A549 (cell line): ENCODE results near the gene GOPC. TPM values are rescaled to one million over a fixed set of nuclear protein-coding genes. Genes with fewer than 3 reads are reported as not detected.
A peak's percentile ranks its signal among the peaks of the same experiment; 100 is the strongest.

ENCODE experiments used
- ATAC-seq, 2 experiments: fragments of 200-7000 bp in 1 of 2; fragments of >200 bp in 1 of 2; cut with Nextera tagmentation in 1 of 2; cut with Tn5 transposase in 1 of 2; 3 replicates each; pipeline versions ENCODE4 v1.8.0 to v1.9.1; 2018 to 2020; ENCODE audit warnings: mild to moderate bottlenecking in 1 of 2, moderate library complexity in 1 of 2
- CTCF ChIA-PET: fragments of 300-600 bp; sonication (Branson Sonifier 250); formaldehyde crosslinking; extraction: SDS; loops from one replicate; lab custom pipeline; 2021; ENCODE audit warnings: antibody characterized with exemption, inconsistent platforms; lab: Yijun Ruan, JAX
- POLR2A ChIA-PET: fragments of 350-600 bp; formaldehyde crosslinking; extraction: SDS; loops from one replicate; lab custom pipeline; 2021; ENCODE audit warnings: antibody characterized with exemption, inconsistent platforms; lab: Yijun Ruan, JAX
- DNase-seq, 2 experiments: peaks; one replicate each; pipeline versions ENCODE4 v3.0.0 to v3.0.0-alpha.2; 2011 to 2016; ENCODE audit warnings: low read depth in 1 of 2, low spot score in 1 of 2
- FAIRE-seq: peaks from 2 replicates; lab custom pipeline; 2011; peaks lifted over from hg19 to GRCh38; lab: Jason Lieb, UNC
- H3K27ac ChIP-seq, 2 experiments: fragments of >200 bp; sonication (Bioruptor Twin); formaldehyde crosslinking; 3 replicates each; pipeline ENCODE4 v1.5.1; 2016 to 2017
- H3K4me1 ChIP-seq: fragments of >200 bp; sonication (Bioruptor Twin); formaldehyde crosslinking; 3 replicates; pipeline ENCODE4 v1.6.1; 2016
- H3K4me2 ChIP-seq: fragments of >200 bp; sonication (Bioruptor Twin); formaldehyde crosslinking; 3 replicates; pipeline ENCODE4 v1.6.1; 2016
- H3K4me3 ChIP-seq: fragments of >200 bp; sonication (Bioruptor Twin); formaldehyde crosslinking; 3 replicates; pipeline ENCODE4 v1.5.1; 2016
- H3K9me3 ChIP-seq: fragments of >200 bp; sonication (Bioruptor Twin); formaldehyde crosslinking; 3 replicates; pipeline ENCODE4 v1.6.1; 2016
- EHF ChIP-seq: fragments of 250-450 bp; sonication (Bioruptor Pico); IDR thresholded peaks from 2 replicates; pipeline ENCODE4 v1.5.0; 2020; ENCODE audit warnings: mild to moderate bottlenecking
- EHMT2 ChIP-seq: fragments of 200-600 bp; sonication (generic); IDR thresholded peaks from 2 replicates; pipeline ENCODE4 v1.6.1; 2016; ENCODE audit warnings: antibody characterized with exemption, low read depth, mild to moderate bottlenecking, moderate library complexity
- EP300 ChIP-seq, 2 experiments: fragments of >200 bp; sonication (Bioruptor Twin); formaldehyde crosslinking; IDR thresholded peaks; 2 replicates in 1 of 2; 3 replicates in 1 of 2; pipeline ENCODE4 v1.6.1; 2016 to 2017
- FOSL2 ChIP-seq, 2 experiments: fragments of 450-650 bp in 1 of 2; fragments of >200 bp in 1 of 2; sonication (Bioruptor Twin) in 1 of 2; formaldehyde crosslinking; IDR thresholded peaks; 2 replicates each; pipeline versions ENCODE4 v1.5.0 to v1.6.1; 2016 to 2020; ENCODE audit warnings: mild to moderate bottlenecking in 1 of 2, moderate library complexity in 1 of 2
- FOXS1 ChIP-seq: fragments of 250-450 bp; sonication (Bioruptor Pico); IDR thresholded peaks from 2 replicates; pipeline ENCODE4 v1.5.0; 2020; ENCODE audit warnings: mild to moderate bottlenecking, moderate library complexity
- GATA3 ChIP-seq: IDR thresholded peaks from 2 replicates; pipeline ENCODE4 v1.6.1; 2012; ENCODE audit warnings: borderline replicate concordance
- HOXA7 ChIP-seq: fragments of 250-450 bp; sonication (Bioruptor Pico); IDR thresholded peaks from 2 replicates; pipeline ENCODE4 v1.5.0; 2020; ENCODE audit warnings: mild to moderate bottlenecking, moderate library complexity
- HOXB13 ChIP-seq: fragments of 250-450 bp; sonication (Bioruptor Pico); IDR thresholded peaks from 2 replicates; pipeline ENCODE4 v1.5.0; 2020; ENCODE audit warnings: low read depth, mild to moderate bottlenecking, moderate library complexity
- JUN ChIP-seq, 2 experiments: fragments of >200 bp; sonication (Bioruptor Twin); formaldehyde crosslinking; IDR thresholded peaks; 2 replicates in 1 of 2; 3 replicates in 1 of 2; pipeline ENCODE4 v1.6.1; 2016 to 2017
- JUNB ChIP-seq: fragments of >200 bp; sonication (Bioruptor Twin); formaldehyde crosslinking; IDR thresholded peaks from 2 replicates; pipeline ENCODE4 v1.6.1; 2016
- KDM1A ChIP-seq: fragments of 200-600 bp; sonication (generic); IDR thresholded peaks from 2 replicates; pipeline ENCODE4 v1.6.1; 2016; ENCODE audit warnings: low read depth, mild to moderate bottlenecking
- MAZ ChIP-seq: fragments of 150-350 bp; IDR thresholded peaks from 2 replicates; pipeline ENCODE4 v1.6.1; 2014; ENCODE audit warnings: antibody characterized with exemption, low read depth, low read length, borderline replicate concordance
- NFE2L2 ChIP-seq: fragments of 150-350 bp; conservative IDR thresholded peaks from 2 replicates; pipeline ENCODE4 v1.6.1; 2014; ENCODE audit warnings: low read length
- NR3C1 ChIP-seq: fragments of >200 bp; sonication (Bioruptor Twin); formaldehyde crosslinking; IDR thresholded peaks from 3 replicates; pipeline ENCODE4 v1.6.1; 2017
- RNF2 ChIP-seq: fragments of 200-600 bp; sonication (generic); IDR thresholded peaks from 2 replicates; pipeline ENCODE4 v1.6.1; 2016; ENCODE audit warnings: low read depth, mild to moderate bottlenecking, antibody characterized with exemption, moderate library complexity, borderline replicate concordance
- SMC3 ChIP-seq: fragments of >200 bp; sonication (Bioruptor Twin); formaldehyde crosslinking; IDR thresholded peaks from 3 replicates; pipeline ENCODE4 v1.6.1; 2018; ENCODE audit warnings: inconsistent platforms
- TFCP2L1 ChIP-seq: fragments of 250-450 bp; sonication (Bioruptor Pico); IDR thresholded peaks from 2 replicates; pipeline ENCODE4 v1.5.0; 2021; ENCODE audit warnings: mild to moderate bottlenecking
- ZC3H11A ChIP-seq: fragments of 450-650 bp; IDR thresholded peaks from 2 replicates; pipeline ENCODE4 v1.6.1; 2014; ENCODE audit warnings: antibody characterized with exemption, mild to moderate bottlenecking
- ZSCAN20 ChIP-seq: fragments of 250-450 bp; sonication (Bioruptor Pico); IDR thresholded peaks from 2 replicates; pipeline ENCODE4 v1.8.0; 2022; ENCODE audit warnings: mild to moderate bottlenecking, moderate library complexity
- WGBS: methylation state at CpG from one replicate; pipeline ENCODE4 v1.1.6; 2017; ENCODE audit errors: missing lambda C conversion rate; 5-methylcytosine and 5-hydroxymethylcytosine counted together
- polyA plus RNA-seq, 4 experiments: library from polyadenylated mRNA; depleted of rRNA in 3 of 4; stranded (reverse); fragments of >200 nt; fragmentation: RNase III in 1 of 4; extraction: RNeasy Plus Mini Kit Qiagen cat#74134 plus additional on column Dnase treatment in 1 of 4; gene quantifications; 2 replicates in 3 of 4; 3 replicates in 1 of 4; pipeline ENCODE4 v1.2.3, GENCODE V29; 2011 to 2017
- TF ChIP-seq, protein P1 (sequence below): fragments of >200 bp; sonication (Bioruptor Twin); formaldehyde crosslinking; IDR thresholded peaks from 3 replicates; pipeline ENCODE4 v1.5.1; 2016
- TF ChIP-seq, protein P2 (sequence below): fragments of 250-450 bp; sonication (Bioruptor Pico); IDR thresholded peaks from 2 replicates; pipeline ENCODE4 v1.5.0; 2020; ENCODE audit warnings: low read depth, mild to moderate bottlenecking, moderate library complexity
- TF ChIP-seq, protein P3 (sequence below): IDR thresholded peaks from 2 replicates; pipeline ENCODE4 v1.6.1; 2012
- TF ChIP-seq, protein P4 (sequence below): fragments of 200-600 bp; sonication (generic); IDR thresholded peaks from 2 replicates; pipeline ENCODE4 v1.6.1; 2016; ENCODE audit warnings: antibody characterized with exemption, mild to moderate bottlenecking, moderate library complexity

GOPC gene
- polyA plus RNA-seq, 2 of the 4 experiments (the other 2 are of a cell fraction): 33.0 to 38.9 TPM

DNA sequence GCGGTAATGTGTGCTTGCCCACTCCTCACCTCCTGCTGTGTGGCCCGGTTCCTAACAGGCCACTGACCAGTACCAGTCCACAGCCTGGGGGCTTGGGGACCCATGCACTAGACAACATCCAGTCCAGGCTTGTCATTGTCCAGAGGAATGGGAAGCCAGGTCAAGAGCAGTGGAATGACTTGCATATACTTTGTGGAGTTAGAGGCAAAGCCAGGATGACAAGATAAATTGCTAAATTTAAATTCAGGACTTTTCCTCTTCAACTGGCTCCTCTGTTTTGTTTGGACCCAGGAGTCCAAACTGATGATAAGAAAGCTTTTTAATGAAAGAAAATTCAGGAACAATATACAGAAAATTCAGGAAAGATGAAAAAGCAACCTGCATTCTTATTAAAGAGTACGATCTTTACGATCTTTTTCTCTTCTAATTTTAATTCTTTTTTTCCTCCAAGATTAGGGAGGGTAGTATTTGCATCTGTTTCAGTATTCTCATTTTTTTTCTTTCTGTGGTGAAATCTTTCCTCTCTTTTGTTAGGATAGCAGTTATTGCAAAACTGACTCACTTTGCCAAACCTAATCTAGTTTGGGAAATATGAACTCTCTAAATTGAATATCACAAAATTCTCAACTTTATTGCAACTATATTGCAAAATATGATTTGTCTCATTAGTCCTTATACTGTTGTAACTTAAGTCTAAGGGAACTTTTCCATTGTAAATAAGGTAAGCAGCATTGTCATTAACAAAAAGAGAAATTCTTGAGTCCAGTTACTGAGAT, 71.7 kb downstream of the GOPC start:
- peaks cover 63% of the 10 kb centered on the region for H3K4me1 ChIP-seq
- 97% methylated on average over 4 of the region's 4 CpGs for WGBS
- ATAC-seq (no peak), FAIRE-seq (no peak)
- CTCF ChIA-PET: interaction anchor here (1.0 kb wide), 1 partner anchor 81 kb away, joined by 3 read pairs; no protein-coding TSS in a partner anchor
- POLR2A ChIA-PET: no interaction called here
- no peak overlapping the region for H3K4me3 ChIP-seq
- 0 out of 3 replicates have a peak overlapping the region, but pooled peaks have one; percentile 6 for H3K4me2 ChIP-seq
- TF ChIP-seq RNF2 (no peak), NFE2L2 (peak; percentile 51; the same call in 1 of the 2 replicates)
- TF ChIP-seq, all 56 proteins: peak for 1
- no peak for DNase-seq
- no peaks in the 10 kb centered on the region for H3K9me3 ChIP-seq
- H3K27ac ChIP-seq: peak overlapping the region; percentile 31 to 74; a peak in 4 of 6 replicates

DNA sequence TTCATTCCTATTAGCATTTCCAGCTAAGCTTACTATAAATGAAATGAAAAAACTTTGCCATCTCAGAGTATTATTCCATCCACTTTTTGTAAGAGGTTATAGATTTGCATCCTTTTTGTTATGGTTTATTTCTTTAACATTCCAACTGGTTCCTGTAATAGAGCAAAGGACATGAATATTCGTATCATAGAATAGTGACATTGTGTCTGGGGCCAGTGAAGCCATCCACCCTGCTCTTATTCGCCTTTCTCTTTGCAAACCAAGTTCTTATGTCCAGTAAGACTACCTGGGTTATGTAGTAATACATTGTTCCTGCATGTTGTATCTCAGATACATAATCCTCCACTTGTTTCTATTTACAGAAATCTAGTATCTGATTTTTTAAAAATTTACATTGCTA, 76.7 kb downstream of the GOPC start:
- peak overlapping the region in 1 of 2 experiments; percentile 62; a peak in 2 of 6 replicates for H3K27ac ChIP-seq
- 94% methylated on average over 2 of the region's 2 CpGs for WGBS
- H3K4me1 ChIP-seq: peaks cover 97% of the 10 kb centered on the region
- H3K4me2 ChIP-seq: no peak overlapping the region
- ATAC-seq (no peak), FAIRE-seq (no peak), DNase-seq (no peak)
- no peaks in the 10 kb centered on the region for H3K9me3 ChIP-seq
- H3K4me3 ChIP-seq: no peak overlapping the region
- ChIA-PET POLR2A (no interaction called here), CTCF (interaction anchor here (0.8 to 1.2 kb wide), 3 partner anchors 22 to 75 kb away, joined by 3 to 4 read pairs (median 4); no protein-coding TSS in a partner anchor)
- TF ChIP-seq, protein P1, sequence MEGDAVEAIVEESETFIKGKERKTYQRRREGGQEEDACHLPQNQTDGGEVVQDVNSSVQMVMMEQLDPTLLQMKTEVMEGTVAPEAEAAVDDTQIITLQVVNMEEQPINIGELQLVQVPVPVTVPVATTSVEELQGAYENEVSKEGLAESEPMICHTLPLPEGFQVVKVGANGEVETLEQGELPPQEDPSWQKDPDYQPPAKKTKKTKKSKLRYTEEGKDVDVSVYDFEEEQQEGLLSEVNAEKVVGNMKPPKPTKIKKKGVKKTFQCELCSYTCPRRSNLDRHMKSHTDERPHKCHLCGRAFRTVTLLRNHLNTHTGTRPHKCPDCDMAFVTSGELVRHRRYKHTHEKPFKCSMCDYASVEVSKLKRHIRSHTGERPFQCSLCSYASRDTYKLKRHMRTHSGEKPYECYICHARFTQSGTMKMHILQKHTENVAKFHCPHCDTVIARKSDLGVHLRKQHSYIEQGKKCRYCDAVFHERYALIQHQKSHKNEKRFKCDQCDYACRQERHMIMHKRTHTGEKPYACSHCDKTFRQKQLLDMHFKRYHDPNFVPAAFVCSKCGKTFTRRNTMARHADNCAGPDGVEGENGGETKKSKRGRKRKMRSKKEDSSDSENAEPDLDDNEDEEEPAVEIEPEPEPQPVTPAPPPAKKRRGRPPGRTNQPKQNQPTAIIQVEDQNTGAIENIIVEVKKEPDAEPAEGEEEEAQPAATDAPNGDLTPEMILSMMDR: no peak
- TF ChIP-seq, protein P2, sequence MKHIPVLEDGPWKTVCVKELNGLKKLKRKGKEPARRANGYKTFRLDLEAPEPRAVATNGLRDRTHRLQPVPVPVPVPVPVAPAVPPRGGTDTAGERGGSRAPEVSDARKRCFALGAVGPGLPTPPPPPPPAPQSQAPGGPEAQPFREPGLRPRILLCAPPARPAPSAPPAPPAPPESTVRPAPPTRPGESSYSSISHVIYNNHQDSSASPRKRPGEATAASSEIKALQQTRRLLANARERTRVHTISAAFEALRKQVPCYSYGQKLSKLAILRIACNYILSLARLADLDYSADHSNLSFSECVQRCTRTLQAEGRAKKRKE (CRISPR knock-in tag): no peak
- no peak for TF ChIP-seq KDM1A
- no peak for TF ChIP-seq ZC3H11A
- TF ChIP-seq MAZ: no peak
- TF ChIP-seq ZSCAN20 (CRISPR knock-in tag): no peak
- no peak for TF ChIP-seq HOXA7 (CRISPR knock-in tag)
- TF ChIP-seq EHF: no peak
- no peak for TF ChIP-seq NR3C1
- TF ChIP-seq FOXS1 (CRISPR knock-in tag): no peak
- no peak for TF ChIP-seq TFCP2L1 (CRISPR knock-in tag)
- no peak for TF ChIP-seq FOSL2 (IDR thresholded peaks at IDR 0.05)
- TF ChIP-seq FOSL2 (CRISPR knock-in tag; IDR thresholded peaks at IDR 0.05): no peak

DNA sequence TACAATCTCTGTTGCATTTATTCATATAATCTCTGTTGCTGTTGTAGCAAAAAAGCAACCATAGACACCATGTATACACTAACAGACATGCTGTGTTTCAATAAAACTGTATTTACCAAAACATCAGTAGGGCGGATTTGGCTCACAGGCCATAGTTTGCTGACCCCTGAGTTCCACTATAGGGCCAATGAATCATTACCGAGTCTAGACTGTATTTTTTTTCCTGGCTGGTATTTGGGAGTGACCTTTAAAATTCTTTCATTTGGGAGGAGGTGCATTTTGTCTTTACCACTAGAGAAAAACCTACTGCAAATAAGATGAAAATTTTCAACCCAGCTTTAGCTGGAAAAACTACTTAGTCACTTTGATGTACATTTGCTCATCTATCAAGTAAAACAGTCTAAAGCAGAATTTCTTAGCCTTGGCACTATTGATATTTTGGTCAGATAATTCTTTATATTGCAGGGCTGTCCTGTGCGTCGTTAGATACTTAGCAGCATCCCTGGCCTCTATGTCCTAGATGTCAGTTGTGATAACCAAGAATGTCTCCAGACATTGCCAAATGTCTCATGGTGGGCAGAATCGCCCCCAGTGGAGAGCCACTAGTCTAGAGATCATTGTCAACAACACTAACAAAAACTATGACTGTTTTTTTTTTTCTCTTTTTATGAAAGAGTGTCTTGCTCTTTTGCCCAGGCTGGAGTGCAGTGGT, 80.4 kb downstream of the GOPC start:
- DNase-seq (peak in 1 of 2 experiments; percentile 63), ATAC-seq (peak; percentile 77 to 84), FAIRE-seq (no peak)
- CTCF ChIA-PET: interaction anchor here (1.2 to 2.0 kb wide), 4 partner anchors 11 to 72 kb away, joined by 3 to 6 read pairs (median 4); no protein-coding TSS in a partner anchor
- peak overlapping the region; percentile 66 for H3K4me2 ChIP-seq
- POLR2A ChIA-PET: interaction anchor here (1.0 kb wide), 1 partner anchor 19 kb away, joined by 3 read pairs; no protein-coding TSS in a partner anchor
- H3K4me1 ChIP-seq: peaks cover 98% of the 10 kb centered on the region
- peaks cover 2% of the 10 kb centered on the region; the same call in 1 of the 3 replicates for H3K9me3 ChIP-seq
- WGBS: 21% methylated on average over 5 of the region's 5 CpGs
- peak overlapping the region; percentile 90 to 95 for H3K27ac ChIP-seq
- no peak overlapping the region for H3K4me3 ChIP-seq
- TF ChIP-seq GATA3 (peak; percentile 85; the same call in 1 of the 2 replicates), HOXB13 (CRISPR knock-in tag) (no peak), SMC3 (0 out of 3 replicates have a peak, but pooled peaks have one; percentile 14), HOXA7 (CRISPR knock-in tag) (no peak), EHMT2 (no peak), EP300 (IDR thresholded peaks at IDR 0.05) (peak; percentile 80 to 82; a peak in 4 of 5 replicates), FOSL2 (IDR thresholded peaks at IDR 0.05) (peak; percentile 49), FOSL2 (CRISPR knock-in tag; IDR thresholded peaks at IDR 0.05) (peak; percentile 73), JUN (IDR thresholded peaks at IDR 0.05) (peak in 1 of 2 experiments; percentile 65; a peak in 3 of 5 replicates), JUNB (peak; percentile 70)
- TF ChIP-seq, protein P3, sequence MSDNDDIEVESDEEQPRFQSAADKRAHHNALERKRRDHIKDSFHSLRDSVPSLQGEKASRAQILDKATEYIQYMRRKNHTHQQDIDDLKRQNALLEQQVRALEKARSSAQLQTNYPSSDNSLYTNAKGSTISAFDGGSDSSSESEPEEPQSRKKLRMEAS: peak; percentile 33; the same call in 1 of the 2 replicates
- TF ChIP-seq, protein P4, sequence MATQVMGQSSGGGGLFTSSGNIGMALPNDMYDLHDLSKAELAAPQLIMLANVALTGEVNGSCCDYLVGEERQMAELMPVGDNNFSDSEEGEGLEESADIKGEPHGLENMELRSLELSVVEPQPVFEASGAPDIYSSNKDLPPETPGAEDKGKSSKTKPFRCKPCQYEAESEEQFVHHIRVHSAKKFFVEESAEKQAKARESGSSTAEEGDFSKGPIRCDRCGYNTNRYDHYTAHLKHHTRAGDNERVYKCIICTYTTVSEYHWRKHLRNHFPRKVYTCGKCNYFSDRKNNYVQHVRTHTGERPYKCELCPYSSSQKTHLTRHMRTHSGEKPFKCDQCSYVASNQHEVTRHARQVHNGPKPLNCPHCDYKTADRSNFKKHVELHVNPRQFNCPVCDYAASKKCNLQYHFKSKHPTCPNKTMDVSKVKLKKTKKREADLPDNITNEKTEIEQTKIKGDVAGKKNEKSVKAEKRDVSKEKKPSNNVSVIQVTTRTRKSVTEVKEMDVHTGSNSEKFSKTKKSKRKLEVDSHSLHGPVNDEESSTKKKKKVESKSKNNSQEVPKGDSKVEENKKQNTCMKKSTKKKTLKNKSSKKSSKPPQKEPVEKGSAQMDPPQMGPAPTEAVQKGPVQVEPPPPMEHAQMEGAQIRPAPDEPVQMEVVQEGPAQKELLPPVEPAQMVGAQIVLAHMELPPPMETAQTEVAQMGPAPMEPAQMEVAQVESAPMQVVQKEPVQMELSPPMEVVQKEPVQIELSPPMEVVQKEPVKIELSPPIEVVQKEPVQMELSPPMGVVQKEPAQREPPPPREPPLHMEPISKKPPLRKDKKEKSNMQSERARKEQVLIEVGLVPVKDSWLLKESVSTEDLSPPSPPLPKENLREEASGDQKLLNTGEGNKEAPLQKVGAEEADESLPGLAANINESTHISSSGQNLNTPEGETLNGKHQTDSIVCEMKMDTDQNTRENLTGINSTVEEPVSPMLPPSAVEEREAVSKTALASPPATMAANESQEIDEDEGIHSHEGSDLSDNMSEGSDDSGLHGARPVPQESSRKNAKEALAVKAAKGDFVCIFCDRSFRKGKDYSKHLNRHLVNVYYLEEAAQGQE: no peak
